ENCODE data around the gene TBX10.

TBX10 gene

GRCh38 chr11:67632175-67632981 lies 7.2 kb downstream of the TBX10 start:
- no peak overlapping the region for H2BK12ac ChIP-seq (ENCODE audit: low read length)
- DNase-seq = no peak

GRCh38 chr11:67631853-67632174 lies 7.7 kb downstream of the TBX10 start:
- H3K18ac ChIP-seq (ENCODE audit: low read length) = no peak overlapping the region
- H3K4me2 ChIP-seq (ENCODE audit: low read length) = no peak overlapping the region
- H4K12ac ChIP-seq (ENCODE audit: low read depth, low read length) = no peak overlapping the region
- H3K79me1 ChIP-seq (ENCODE audit: low read length) = peaks cover 9% of the 10 kb centered on the region
- H3K14ac ChIP-seq (ENCODE audit: low read length) = peak overlapping the region; percentile 10
- H3K9me3 ChIP-seq (ENCODE audit: insufficient read depth, low read depth, low read length) = peaks cover 2% of the 10 kb centered on the region
- H4K8ac ChIP-seq (ENCODE audit: low read depth, low read length) = no peak overlapping the region
- peak overlapping the region; percentile 39 for H2AK5ac ChIP-seq (ENCODE audit: low read length)
- H3K4me1 ChIP-seq (ENCODE audit: control insufficient read depth in 1 of 2, insufficient read depth in 2 of 2, low read length in 2 of 2) = peaks cover 7 to 10% of the 10 kb centered on the region in 2 experiments
- H3K4ac ChIP-seq (ENCODE audit: low read depth, low read length) = no peak overlapping the region
- no peak overlapping the region for H2BK5ac ChIP-seq (ENCODE audit: low read depth, low read length, poor library complexity)
- H3K27me3 ChIP-seq (ENCODE audit: insufficient read depth, low read length) = no peaks in the 10 kb centered on the region
- H3K23ac ChIP-seq (ENCODE audit: low read length) = no peak overlapping the region
- peaks cover 2% of the 10 kb centered on the region for H3K79me2 ChIP-seq (ENCODE audit: control insufficient read depth, insufficient read depth, low read length, poor library complexity)
- WGBS (ENCODE audit: extremely low coverage, insufficient coverage, insufficient read length) = no CpG with 5 or more reads among the region's 2 CpGs
- no peak overlapping the region for H2BK120ac ChIP-seq (ENCODE audit: insufficient read depth, low read length, poor library complexity)
- H4K91ac ChIP-seq (ENCODE audit: low read depth, low read length) = peak overlapping the region; percentile 64
- no peak for DNase-seq
- H2AFZ ChIP-seq (ENCODE audit: insufficient read depth, low read length, poor library complexity) = no peak overlapping the region
- H3K9ac ChIP-seq (ENCODE audit: low read length) = no peak overlapping the region
- H2BK12ac ChIP-seq (ENCODE audit: low read length) = no peak overlapping the region
- no peak overlapping the region for H3K4me3 ChIP-seq (ENCODE audit: low read depth, low read length)
- no peaks in the 10 kb centered on the region for H3K36me3 ChIP-seq (ENCODE audit: control insufficient read depth in 1 of 2, insufficient read depth in 2 of 2, low read length in 2 of 2)
- no peak overlapping the region for H3K27ac ChIP-seq (ENCODE audit: low read depth, low read length)

More at GRCh38 chr11:67632175-67632981, 7.2 kb downstream of the TBX10 start:
- Histone ChIP-seq H3K9me3 (ENCODE audit: insufficient read depth, low read depth, low read length) (peaks cover 2% of the 10 kb centered on the region), H2AFZ (ENCODE audit: insufficient read depth, low read length, poor library complexity) (no peak overlapping the region), H3K4ac (ENCODE audit: low read depth, low read length) (no peak overlapping the region), H3K79me2 (ENCODE audit: control insufficient read depth, insufficient read depth, low read length, poor library complexity) (peaks cover 2% of the 10 kb centered on the region), H3K14ac (ENCODE audit: low read length) (peak overlapping the region; percentile 10), H4K91ac (ENCODE audit: low read depth, low read length) (no peak overlapping the region), H3K27ac (ENCODE audit: low read depth, low read length) (no peak overlapping the region), H3K79me1 (ENCODE audit: low read length) (peaks cover 9% of the 10 kb centered on the region), H3K9ac (ENCODE audit: low read length) (no peak overlapping the region), H2AK5ac (ENCODE audit: low read length) (peak overlapping the region; percentile 26), H4K8ac (ENCODE audit: low read depth, low read length) (no peak overlapping the region), H3K4me1 (ENCODE audit: control insufficient read depth in 1 of 2, insufficient read depth in 2 of 2, low read length in 2 of 2) (peaks cover 7 to 10% of the 10 kb centered on the region in 2 experiments), H3K18ac (ENCODE audit: low read length) (no peak overlapping the region), H3K4me2 (ENCODE audit: low read length) (no peak overlapping the region), H2BK5ac (ENCODE audit: low read depth, low read length, poor library complexity) (no peak overlapping the region), H4K12ac (ENCODE audit: low read depth, low read length) (no peak overlapping the region), H3K4me3 (ENCODE audit: low read depth, low read length) (no peak overlapping the region), H3K23ac (ENCODE audit: low read length) (no peak overlapping the region), H2BK120ac (ENCODE audit: insufficient read depth, low read length, poor library complexity) (no peak overlapping the region), H3K36me3 (ENCODE audit: control insufficient read depth in 1 of 2, insufficient read depth in 2 of 2, low read length in 2 of 2) (no peaks in the 10 kb centered on the region), H3K27me3 (ENCODE audit: insufficient read depth, low read length) (no peaks in the 10 kb centered on the region)
- no CpG with 5 or more reads among the region's 12 CpGs for WGBS (ENCODE audit: extremely low coverage, insufficient coverage, insufficient read length)

- Histone ChIP-seq H4K12ac (ENCODE audit: low read depth, low read length) (peak overlapping the region; percentile 16), H3K9me3 (ENCODE audit: insufficient read depth, low read depth, low read length) (peaks cover 2% of the 10 kb centered on the region), H3K14ac (ENCODE audit: low read length) (no peak overlapping the region), H4K91ac (ENCODE audit: low read depth, low read length) (peak overlapping the region; percentile 64), H3K23ac (ENCODE audit: low read length) (no peak overlapping the region), H3K27me3 (ENCODE audit: insufficient read depth, low read length) (no peaks in the 10 kb centered on the region), H3K79me2 (ENCODE audit: control insufficient read depth, insufficient read depth, low read length, poor library complexity) (peaks cover 2% of the 10 kb centered on the region), H2BK120ac (ENCODE audit: insufficient read depth, low read length, poor library complexity) (no peak overlapping the region), H2BK5ac (ENCODE audit: low read depth, low read length, poor library complexity) (no peak overlapping the region), H4K8ac (ENCODE audit: low read depth, low read length) (peak overlapping the region; percentile 92), H3K4me3 (ENCODE audit: low read depth, low read length) (no peak overlapping the region), H3K4me1 (ENCODE audit: control insufficient read depth in 1 of 2, insufficient read depth in 2 of 2, low read length in 2 of 2) (peaks cover 7 to 10% of the 10 kb centered on the region in 2 experiments), H3K27ac (ENCODE audit: low read depth, low read length) (no peak overlapping the region), H3K9ac (ENCODE audit: low read length) (no peak overlapping the region), H3K18ac (ENCODE audit: low read length) (no peak overlapping the region), H3K4ac (ENCODE audit: low read depth, low read length) (no peak overlapping the region), H3K36me3 (ENCODE audit: control insufficient read depth in 1 of 2, insufficient read depth in 2 of 2, low read length in 2 of 2) (no peaks in the 10 kb centered on the region), H2AFZ (ENCODE audit: insufficient read depth, low read length, poor library complexity) (no peak overlapping the region), H3K4me2 (ENCODE audit: low read length) (no peak overlapping the region), H2AK5ac (ENCODE audit: low read length) (peak overlapping the region; percentile 39), H2BK12ac (ENCODE audit: low read length) (peak overlapping the region; percentile 14), H3K79me1 (ENCODE audit: low read length) (peaks cover 9% of the 10 kb centered on the region)
- WGBS (ENCODE audit: extremely low coverage, insufficient coverage, insufficient read length) = no CpG with 5 or more reads among the region's 7 CpGs
- no peak for DNase-seq
Observed at GRCh38 chr11:67631411-67631810, 8.2 kb downstream of the TBX10 start.

- Histone ChIP-seq H3K4ac (ENCODE audit: low read depth, low read length) (peak overlapping the region; percentile 7), H3K9ac (ENCODE audit: low read length) (peak overlapping the region; percentile 13), H3K4me3 (ENCODE audit: low read depth, low read length) (peak overlapping the region; percentile 80), H4K12ac (ENCODE audit: low read depth, low read length) (peak overlapping the region; percentile 89), H3K18ac (ENCODE audit: low read length) (no peak overlapping the region), H2BK5ac (ENCODE audit: low read depth, low read length, poor library complexity) (peak overlapping the region; percentile 55), H3K4me1 (ENCODE audit: control insufficient read depth in 1 of 2, insufficient read depth in 2 of 2, low read length in 2 of 2) (peaks cover 7 to 10% of the 10 kb centered on the region in 2 experiments), H2BK12ac (ENCODE audit: low read length) (no peak overlapping the region), H2BK120ac (ENCODE audit: insufficient read depth, low read length, poor library complexity) (no peak overlapping the region), H2AK5ac (ENCODE audit: low read length) (no peak overlapping the region), H2AFZ (ENCODE audit: insufficient read depth, low read length, poor library complexity) (peak overlapping the region; percentile 33), H4K91ac (ENCODE audit: low read depth, low read length) (peak overlapping the region; percentile 64), H3K79me2 (ENCODE audit: control insufficient read depth, insufficient read depth, low read length, poor library complexity) (peaks cover 2% of the 10 kb centered on the region), H3K14ac (ENCODE audit: low read length) (peak overlapping the region; percentile 45), H3K4me2 (ENCODE audit: low read length) (peak overlapping the region; percentile 97), H3K79me1 (ENCODE audit: low read length) (peaks cover 9% of the 10 kb centered on the region), H3K9me3 (ENCODE audit: insufficient read depth, low read depth, low read length) (peaks cover 2% of the 10 kb centered on the region), H3K27me3 (ENCODE audit: insufficient read depth, low read length) (no peaks in the 10 kb centered on the region), H3K36me3 (ENCODE audit: control insufficient read depth in 1 of 2, insufficient read depth in 2 of 2, low read length in 2 of 2) (no peaks in the 10 kb centered on the region), H3K23ac (ENCODE audit: low read length) (no peak overlapping the region), H3K27ac (ENCODE audit: low read depth, low read length) (peak overlapping the region; percentile 42), H4K8ac (ENCODE audit: low read depth, low read length) (peak overlapping the region; percentile 92)
- no peak for DNase-seq
- no CpG with 5 or more reads among the region's 16 CpGs for WGBS (ENCODE audit: extremely low coverage, insufficient coverage, insufficient read length)
Observed at GRCh38 chr11:67630943-67631331, 8.6 kb downstream of the TBX10 start.
